HFF-Myc (cell line): ENCODE results near the gene HAX1.
A peak's percentile ranks its signal among the peaks of the same experiment; 100 is the strongest.
"Not testable (repeated sequence)": the region's sequence is repeated elsewhere in the genome, so short reads cannot be mapped to it uniquely, and the experiment has no call there.

ENCODE experiments used
- DNase-seq: peaks from one replicate; pipeline ENCODE4 v3.0.0-alpha.2; 2011; ENCODE audit warnings: low read depth; ENCODE audit errors: extremely low read depth
- H3K4me3 ChIP-seq: replicated peaks from 2 replicates; pipeline ENCODE4 v1.5.1; 2011; ENCODE audit warnings: low read depth, mild to moderate bottlenecking, control low read depth, low read length
- CTCF ChIP-seq: IDR thresholded peaks from 2 replicates; pipeline ENCODE4 v1.5.1; 2012; ENCODE audit warnings: mild to moderate bottlenecking, low read depth, low read length, control low read depth; ENCODE audit errors: missing control alignments

Gene HAX1

DNA sequence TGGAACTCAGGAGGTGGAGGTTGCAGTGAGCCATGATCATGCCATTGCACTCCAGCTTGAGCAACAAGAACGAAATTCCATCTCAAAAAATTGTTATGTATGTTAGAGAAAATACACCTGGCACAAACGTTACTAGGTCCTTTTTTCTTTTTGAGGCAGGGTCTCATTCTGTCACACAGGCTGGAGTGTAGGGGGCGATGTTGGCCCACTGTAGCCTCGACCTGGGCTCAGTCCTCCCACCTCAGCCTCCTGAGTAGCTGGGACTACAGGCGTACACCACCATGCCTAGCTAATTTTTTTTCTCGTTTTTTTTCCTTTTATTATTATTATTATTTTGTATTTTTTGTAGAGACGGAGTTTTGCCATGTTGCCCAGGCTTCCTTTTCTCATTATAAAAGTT lies 4.4 kb downstream of the HAX1 start:
- no peak overlapping the region for H3K4me3 ChIP-seq
- DNase-seq: no peak
- peak; percentile 24 for TF ChIP-seq CTCF

- DNase-seq, H3K4me3 ChIP-seq: not testable (repeated sequence)
Measured at GRCh38 chr1:154287591-154287990, 15.2 kb downstream of the HAX1 start.

- no peak overlapping the region for H3K4me3 ChIP-seq
- DNase-seq: no peak
- TF ChIP-seq CTCF: no peak
Measured at GRCh38 chr1:154288661-154289060, 16.2 kb downstream of the HAX1 start.

DNA sequence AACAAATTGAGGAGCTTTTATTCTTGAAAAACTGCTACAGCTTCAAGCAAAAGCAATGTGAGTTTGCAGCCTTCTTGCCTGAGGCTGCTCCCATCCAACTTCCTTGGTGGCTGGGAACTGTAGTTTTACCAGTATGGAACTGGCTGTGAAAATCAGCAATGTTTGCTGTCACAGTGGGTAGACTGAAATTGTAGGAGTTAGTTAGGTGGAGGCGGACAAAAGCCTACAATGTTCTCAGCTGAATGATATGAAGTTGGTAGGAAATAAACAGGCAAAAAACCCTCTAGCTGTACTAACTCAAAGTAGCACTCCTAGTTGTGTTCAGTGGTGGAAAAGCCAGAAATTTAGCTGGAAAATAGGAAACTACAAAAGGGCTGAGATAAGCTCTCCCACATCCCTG lies 18.5 kb downstream of the HAX1 start:
- H3K4me3 ChIP-seq: no peak overlapping the region
- no peak for TF ChIP-seq CTCF
- no peak for DNase-seq

DNA sequence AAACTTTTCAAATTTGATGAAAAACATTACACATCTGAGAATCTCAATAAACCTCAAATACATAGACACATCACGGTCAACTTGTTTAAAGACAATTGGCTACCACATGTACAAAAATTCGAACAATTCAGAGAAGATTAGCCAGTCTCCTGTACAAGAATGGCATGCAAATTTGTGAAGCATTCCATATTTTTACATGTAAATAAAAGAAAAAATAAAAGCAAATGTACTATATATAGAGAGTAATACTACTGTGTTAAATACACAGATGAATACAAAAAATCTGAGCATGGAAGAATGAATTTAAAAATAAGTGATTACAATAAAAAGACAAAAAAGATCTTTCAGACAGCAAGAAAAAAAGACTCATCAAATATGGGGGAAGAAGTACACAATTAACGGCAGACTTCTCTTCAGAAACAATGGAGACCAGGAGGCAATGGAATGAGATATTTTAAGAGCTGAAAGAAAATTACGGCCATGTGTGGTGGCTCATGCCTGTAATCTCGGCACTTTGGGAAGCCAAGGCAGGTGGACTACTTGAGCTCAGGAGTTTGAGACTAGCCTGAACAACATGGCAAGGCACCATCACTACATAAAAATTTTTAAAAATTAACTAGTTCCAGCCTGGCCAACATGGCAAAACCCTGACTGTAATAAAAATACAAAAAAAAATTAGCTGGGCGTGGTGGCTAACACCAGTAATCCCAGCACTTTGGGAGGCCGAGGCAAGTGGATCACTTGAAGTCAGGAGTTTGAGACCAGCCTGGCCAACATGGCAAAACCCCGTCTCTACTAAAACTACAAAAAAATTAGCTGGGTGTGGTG lies 23.2 kb downstream of the HAX1 start:
- no peak for DNase-seq
- H3K4me3 ChIP-seq: no peak overlapping the region
- TF ChIP-seq CTCF: no peak

GRCh38 chr1:154301582-154301981 lies 29.2 kb downstream of the HAX1 start:
- no peak for TF ChIP-seq CTCF
- DNase-seq: no peak
- H3K4me3 ChIP-seq: no peak overlapping the region

- no peak for TF ChIP-seq CTCF
- H3K4me3 ChIP-seq: no peak overlapping the region
- DNase-seq: no peak
Measured at GRCh38 chr1:154304664-154305337, 32.4 kb downstream of the HAX1 start.
